SU-DHL-6 (cell line): Measurements from ENCODE around the gene FAM120B.

ENCODE experiments used
- H2AFZ ChIP-seq: fragments of 200-600 bp; sonication (generic); 2 replicates; pipeline ENCODE4 v1.6.1; 2014; ENCODE audit warnings: low read depth, mild to moderate bottlenecking, moderate library complexity, mixed read lengths, antibody characterized with exemption, low read length; ENCODE audit not compliant: severe bottlenecking
- H3F3A ChIP-seq: fragments of 200-600 bp; shearing (Covaris generic); 2 replicates; pipeline ENCODE4 v1.6.0; 2016; ENCODE audit warnings: antibody characterized with exemption, mild to moderate bottlenecking; ENCODE audit not compliant: insufficient read depth
- H3K27ac ChIP-seq: fragments of 200-600 bp; sonication (generic); 2 replicates; pipeline ENCODE4 v1.5.1; 2016; ENCODE audit warnings: low read depth, mild to moderate bottlenecking, low read length, moderate library complexity, mixed read lengths
- H3K27me3 ChIP-seq: fragments of 200-600 bp; sonication (generic), shearing (Covaris generic); 2 replicates; pipeline ENCODE4 v1.6.0; 2014; ENCODE audit warnings: mild to moderate bottlenecking, low read length
- H3K36me3 ChIP-seq: fragments of 200-600 bp; sonication (generic); 2 replicates; pipeline ENCODE4 v1.6.1; 2014; ENCODE audit warnings: mild to moderate bottlenecking, low read length, mixed read lengths
- H3K4me2 ChIP-seq: fragments of 300-600, 200-600 bp; shearing (Covaris generic), sonication (generic); 2 replicates; pipeline ENCODE4 v1.6.0; 2014; ENCODE audit warnings: low read length, low read depth, mild to moderate bottlenecking; ENCODE audit not compliant: poor library complexity, severe bottlenecking
- H3K4me3 ChIP-seq: fragments of 200-600 bp; sonication (generic); 2 replicates; pipeline ENCODE4 v1.5.1; 2014; ENCODE audit warnings: antibody characterized with exemption, low read length, mild to moderate bottlenecking, mixed read lengths; ENCODE audit not compliant: insufficient read depth, poor library complexity, severe bottlenecking
- H3K79me2 ChIP-seq: fragments of 200-600 bp; sonication (generic); 2 replicates; pipeline ENCODE4 v1.6.1; 2014; ENCODE audit warnings: mild to moderate bottlenecking, low read length, moderate library complexity; ENCODE audit not compliant: insufficient read depth
- H3K9ac ChIP-seq: fragments of 200-600 bp; sonication (generic); 2 replicates; pipeline ENCODE4 v1.7.0; 2014; ENCODE audit warnings: mild to moderate bottlenecking, low read length
- H3K9me2 ChIP-seq: fragments of 200-600 bp; sonication (generic); replicated peaks from 2 replicates; pipeline ENCODE4 v1.6.1; 2014; ENCODE audit warnings: low read length; ENCODE audit not compliant: insufficient read depth
- H3K9me3 ChIP-seq: fragments of 200-600 bp; sonication (generic); 2 replicates; pipeline ENCODE4 v1.6.1; 2014; ENCODE audit warnings: low read length, mixed read lengths; ENCODE audit not compliant: insufficient read depth
- H4K20me1 ChIP-seq: fragments of 200-600 bp; sonication (generic); 2 replicates; pipeline ENCODE4 v1.6.1; 2014; ENCODE audit warnings: low read depth, mild to moderate bottlenecking, antibody characterized with exemption, low read length, moderate library complexity, mixed read lengths
- CTCF ChIP-seq: fragments of 200-600 bp; sonication (generic); IDR thresholded peaks from one replicate; pipeline ENCODE4 v1.5.1; 2017; ENCODE audit warnings: antibody characterized with exemption, mild to moderate bottlenecking, low read length, moderate library complexity; ENCODE audit not compliant: insufficient read depth, poor library complexity, severe bottlenecking
- EZH2phosphoT487 ChIP-seq: fragments of 200-600 bp; sonication (generic), shearing (Covaris generic); conservative IDR thresholded peaks from 2 replicates; pipeline ENCODE4 v1.6.1; 2018; ENCODE audit warnings: mild to moderate bottlenecking, antibody characterized with exemption, low read length, moderate library complexity, mixed read lengths

FAM120B gene

GRCh38 chr6:170453586-170454511, 147.3 kb downstream of the FAM120B start:
- H2AFZ ChIP-seq: no peak overlapping the region
- H3K36me3 ChIP-seq: no peaks in the 10 kb centered on the region
- TF ChIP-seq CTCF (no peak), EZH2phosphoT487 (no peak)
- H3K9me3 ChIP-seq: no peaks in the 10 kb centered on the region
- no peak overlapping the region for H3K9ac ChIP-seq
- H3F3A ChIP-seq: no peaks in the 10 kb centered on the region
- H3K4me3 ChIP-seq: no peak overlapping the region
- no peak overlapping the region for H3K4me2 ChIP-seq
- no peaks in the 10 kb centered on the region for H4K20me1 ChIP-seq
- H3K9me2 ChIP-seq: no peaks in the 10 kb centered on the region
- no peak overlapping the region for H3K27ac ChIP-seq
- H3K27me3 ChIP-seq: no peaks in the 10 kb centered on the region
- no peaks in the 10 kb centered on the region for H3K79me2 ChIP-seq

GRCh38 chr6:170454512-170455285, 148.1 kb downstream of the FAM120B start:
- H3K27ac ChIP-seq: no peak overlapping the region
- no peaks in the 10 kb centered on the region for H3K9me3 ChIP-seq
- no peaks in the 10 kb centered on the region for H3K36me3 ChIP-seq
- TF ChIP-seq CTCF (no peak), EZH2phosphoT487 (no peak)
- H3K4me3 ChIP-seq: no peak overlapping the region
- H3K9me2 ChIP-seq: no peaks in the 10 kb centered on the region
- H3K27me3 ChIP-seq: no peaks in the 10 kb centered on the region
- H3K9ac ChIP-seq: no peak overlapping the region
- no peaks in the 10 kb centered on the region for H3K79me2 ChIP-seq
- H3F3A ChIP-seq: no peaks in the 10 kb centered on the region
- H3K4me2 ChIP-seq: no peak overlapping the region
- H4K20me1 ChIP-seq: no peaks in the 10 kb centered on the region
- no peak overlapping the region for H2AFZ ChIP-seq

GRCh38 chr6:170455335-170455979, 148.9 kb downstream of the FAM120B start:
- Histone ChIP-seq H3K27me3 (no peaks in the 10 kb centered on the region), H3K79me2 (no peaks in the 10 kb centered on the region), H3K9me3 (no peaks in the 10 kb centered on the region), H3K36me3 (no peaks in the 10 kb centered on the region), H3K9me2 (no peaks in the 10 kb centered on the region), H3K9ac (no peak overlapping the region), H3K4me3 (no peak overlapping the region), H3F3A (no peaks in the 10 kb centered on the region), H2AFZ (no peak overlapping the region), H3K4me2 (no peak overlapping the region), H4K20me1 (no peaks in the 10 kb centered on the region), H3K27ac (no peak overlapping the region)
- TF ChIP-seq CTCF: no peak
- no peak for TF ChIP-seq EZH2phosphoT487
